Testis (tissue), 3 donors: Measurements from ENCODE around the gene CLIP4. TPM values are rescaled to one million over a fixed set of nuclear protein-coding genes. Genes with fewer than 3 reads are reported as not detected.

Experiments used
- DNase-seq: peaks from one replicate; pipeline ENCODE4 v3.0.0-alpha.2; 2019
- H3K27ac ChIP-seq, 2 donors: fragments of 200-600 bp; sonication (generic); one replicate each; pipeline ENCODE4 v1.5.1; 2019
- H3K27me3 ChIP-seq: fragments of 200-600 bp; sonication (generic); one replicate; pipeline ENCODE4 v1.5.1; 2019
- H3K36me3 ChIP-seq: fragments of 200-600 bp; sonication (generic); one replicate; pipeline ENCODE4 v1.5.1; 2017; ENCODE audit warnings: low read depth; ENCODE audit errors: missing control alignments
- H3K4me1 ChIP-seq: fragments of 200-600 bp; sonication (generic); one replicate; pipeline ENCODE4 v1.5.1; 2019
- H3K4me3 ChIP-seq, 2 donors: fragments of 200-600 bp; sonication (generic); one replicate each; pipeline ENCODE4 v1.5.1; 2017 to 2019
- H3K9me3 ChIP-seq: fragments of 200-600 bp; sonication (generic); one replicate; pipeline ENCODE4 v1.5.1; 2017
- POLR2A ChIP-seq: fragments of 450-650 bp; IDR thresholded peaks from one replicate; pipeline ENCODE4 v1.6.1; 2017; ENCODE audit warnings: antibody characterized with exemption, mild to moderate bottlenecking, moderate library complexity
- WGBS, 2 donors: methylation state at CpG; one replicate each; pipeline ENCODE4 v1.1.5; 2018; 5-methylcytosine and 5-hydroxymethylcytosine counted together
- intact Hi-C: fragments of 100-400 bp; cut with DNase I; formaldehyde crosslinking; loops from one replicate; pipeline ENCODE4 v1.15.1; 2023; ENCODE audit warnings: low total_unique reads
- polyA plus RNA-seq: library from polyadenylated mRNA; stranded (reverse); fragments of 350-450 nt; fragmentation: Illumina TruSeq; extraction: RNeasy Lipid Tissue Mini Kit (QIAGEN cat#74804); gene quantifications from one replicate; pipeline ENCODE4 v1.2.3, GENCODE V29; 2014; ENCODE audit warnings: low read depth, low replicate concordance; ENCODE audit not compliant: insufficient read depth
- total RNA-seq, 2 donors: library from RNA; depleted of rRNA; stranded (reverse); fragments of >200 nt; gene quantifications; one replicate each; pipeline ENCODE4 v1.2.3, GENCODE V29; 2016
- TF ChIP-seq, protein P1 (sequence below), 3 experiments: fragments of 450-650 bp in 2 of 3; fragments of 200-600 bp in 1 of 3; sonication (generic) in 1 of 3; IDR thresholded peaks; one replicate each; pipeline ENCODE4 v1.5.1; 2016 to 2019; ENCODE audit warnings: antibody characterized with exemption in 3 of 3, mild to moderate bottlenecking in 2 of 3, moderate library complexity in 1 of 3

CLIP4 gene
- total and polyA plus RNA-seq, 3 donors from 2014 or later: 38.2 to 54.3 (median 43.1) TPM

DNA sequence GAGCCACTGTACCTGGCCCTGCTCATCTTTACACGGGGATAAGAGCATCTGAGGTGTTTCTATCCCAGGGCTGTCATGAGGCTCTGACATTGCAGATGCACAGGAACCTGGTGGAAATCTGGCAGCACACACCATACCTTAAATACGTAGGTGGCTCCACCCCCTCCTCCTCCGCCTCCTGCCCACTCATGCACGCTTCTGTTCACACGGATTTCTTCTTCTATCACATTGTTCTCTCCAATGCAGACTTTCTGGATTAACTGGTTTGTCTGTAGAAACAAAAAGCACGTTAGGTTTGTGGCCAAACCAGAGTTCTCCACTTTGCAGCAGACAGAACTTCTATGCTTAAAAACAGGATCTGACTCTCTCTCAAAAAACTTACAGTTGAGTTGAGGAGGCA, 118.2 kb downstream of the CLIP4 start:
- Histone ChIP-seq H3K36me3 (no peaks in the 10 kb centered on the region), H3K4me1 (no peaks in the 10 kb centered on the region), H3K4me3 (no peak overlapping the region), H3K9me3 (no peaks in the 10 kb centered on the region), H3K27ac (no peak overlapping the region), H3K27me3 (no peaks in the 10 kb centered on the region)
- TF ChIP-seq, protein P1, sequence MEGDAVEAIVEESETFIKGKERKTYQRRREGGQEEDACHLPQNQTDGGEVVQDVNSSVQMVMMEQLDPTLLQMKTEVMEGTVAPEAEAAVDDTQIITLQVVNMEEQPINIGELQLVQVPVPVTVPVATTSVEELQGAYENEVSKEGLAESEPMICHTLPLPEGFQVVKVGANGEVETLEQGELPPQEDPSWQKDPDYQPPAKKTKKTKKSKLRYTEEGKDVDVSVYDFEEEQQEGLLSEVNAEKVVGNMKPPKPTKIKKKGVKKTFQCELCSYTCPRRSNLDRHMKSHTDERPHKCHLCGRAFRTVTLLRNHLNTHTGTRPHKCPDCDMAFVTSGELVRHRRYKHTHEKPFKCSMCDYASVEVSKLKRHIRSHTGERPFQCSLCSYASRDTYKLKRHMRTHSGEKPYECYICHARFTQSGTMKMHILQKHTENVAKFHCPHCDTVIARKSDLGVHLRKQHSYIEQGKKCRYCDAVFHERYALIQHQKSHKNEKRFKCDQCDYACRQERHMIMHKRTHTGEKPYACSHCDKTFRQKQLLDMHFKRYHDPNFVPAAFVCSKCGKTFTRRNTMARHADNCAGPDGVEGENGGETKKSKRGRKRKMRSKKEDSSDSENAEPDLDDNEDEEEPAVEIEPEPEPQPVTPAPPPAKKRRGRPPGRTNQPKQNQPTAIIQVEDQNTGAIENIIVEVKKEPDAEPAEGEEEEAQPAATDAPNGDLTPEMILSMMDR (IDR thresholded peaks at IDR 0.05): no peak
- TF ChIP-seq POLR2A: no peak
- DNase-seq: no peak
- WGBS, 2 donors: 62 to 80% methylated on average over 6 of the region's 6 CpGs
- intact Hi-C loops: no loop called here

DNA sequence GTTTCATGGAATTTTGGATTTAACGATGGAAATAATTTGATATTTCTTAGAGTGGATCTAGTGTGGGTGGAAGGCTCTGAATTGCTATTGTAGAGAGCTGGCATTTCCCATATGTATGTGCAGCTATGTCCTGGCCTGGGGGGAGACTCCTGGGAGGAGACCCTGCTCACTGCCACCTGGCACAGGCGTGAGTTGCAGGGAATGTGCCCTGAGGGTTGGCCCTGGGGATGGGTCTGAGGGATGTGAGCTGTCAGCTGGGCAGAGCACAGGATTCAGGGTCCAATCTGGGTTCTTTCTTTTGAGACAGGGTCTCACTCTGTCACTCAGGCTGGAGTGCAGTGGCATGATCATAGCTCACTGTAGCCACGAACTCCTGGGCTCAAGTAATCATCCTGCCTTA, 120.2 kb downstream of the CLIP4 start:
- Histone ChIP-seq H3K27ac (no peak overlapping the region), H3K27me3 (no peaks in the 10 kb centered on the region), H3K9me3 (no peaks in the 10 kb centered on the region), H3K36me3 (no peaks in the 10 kb centered on the region), H3K4me1 (no peaks in the 10 kb centered on the region), H3K4me3 (no peak overlapping the region)
- no peak for DNase-seq
- no peak for TF ChIP-seq POLR2A
- TF ChIP-seq, protein P1 (IDR thresholded peaks at IDR 0.05): no peak
- intact Hi-C loops: no loop called here
- 63 to 86% methylated on average over 3 of the region's 3 CpGs for WGBS, 2 donors

DNA sequence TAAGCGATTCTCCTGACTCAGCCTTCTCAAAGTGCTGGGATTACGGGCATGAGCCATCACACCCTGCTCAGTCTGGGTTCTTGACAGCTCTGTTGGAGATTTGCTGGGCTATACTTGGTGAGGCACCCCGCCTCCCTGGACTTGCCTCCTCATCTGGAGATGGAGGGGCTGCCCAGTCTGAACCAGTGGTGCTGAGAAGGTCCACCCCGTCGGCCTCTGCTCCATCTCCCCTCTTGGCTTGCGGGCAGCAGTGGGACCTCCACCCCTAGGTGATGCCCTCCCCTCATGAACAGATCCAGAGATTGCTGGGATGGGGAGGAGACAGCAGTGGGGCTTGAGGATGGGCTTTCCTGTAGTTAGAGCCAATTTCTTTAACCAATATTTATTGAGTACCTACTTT, 120.9 kb downstream of the CLIP4 start:
- H3K27ac ChIP-seq: no peak overlapping the region
- TF ChIP-seq, protein P1 (IDR thresholded peaks at IDR 0.05): no peak
- TF ChIP-seq POLR2A: no peak
- WGBS, 2 donors: 86 to 92% methylated on average over 5 to 6 of the region's 6 CpGs
- no peaks in the 10 kb centered on the region for H3K9me3 ChIP-seq
- H3K27me3 ChIP-seq: no peaks in the 10 kb centered on the region
- H3K4me3 ChIP-seq: no peak overlapping the region
- no peak for DNase-seq
- intact Hi-C loops: no loop called here
- no peaks in the 10 kb centered on the region for H3K4me1 ChIP-seq
- H3K36me3 ChIP-seq: no peaks in the 10 kb centered on the region

DNA sequence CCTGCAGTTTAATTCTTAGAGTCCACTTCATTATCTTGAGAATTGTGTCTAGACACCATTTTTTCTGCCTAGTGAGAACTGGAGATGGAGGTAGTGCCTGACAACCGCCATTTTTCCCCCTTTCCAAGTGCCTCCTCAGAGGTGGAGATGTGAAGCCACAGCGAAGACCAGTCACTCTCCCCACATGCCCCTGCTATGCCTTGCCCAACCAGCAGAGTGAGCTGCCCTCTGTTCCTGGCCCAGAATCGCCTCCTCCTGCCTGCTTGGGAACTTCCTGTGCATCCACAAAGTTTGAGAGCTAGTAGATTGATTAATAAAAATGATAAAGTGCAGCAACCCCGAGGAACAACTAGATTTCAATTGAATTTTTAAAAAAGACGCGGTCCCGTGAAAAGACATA, 123.3 kb downstream of the CLIP4 start:
- Histone ChIP-seq H3K27ac (no peak overlapping the region), H3K4me1 (no peaks in the 10 kb centered on the region), H3K27me3 (no peaks in the 10 kb centered on the region), H3K36me3 (no peaks in the 10 kb centered on the region), H3K9me3 (no peaks in the 10 kb centered on the region), H3K4me3 (no peak overlapping the region)
- 67 to 82% methylated on average over 7 of the region's 7 CpGs for WGBS, 2 donors
- intact Hi-C loops: no loop called here
- peak; percentile 25 for DNase-seq
- TF ChIP-seq, protein P1 (IDR thresholded peaks at IDR 0.05): peak in 2 of 3 experiments; percentile 20 to 42
- no peak for TF ChIP-seq POLR2A

Other genes with a start within 250 kb of the CLIP4 start
- 10 to 100 TPM; 11.1 to 13.4 TPM for gene TRMT61B, start 245.1 kb upstream of the CLIP4 start, total RNA-seq
- gene TRMT61B, start 245.1 kb upstream of the CLIP4 start, polyA plus RNA-seq: 14.6 TPM
- 10 to 100 TPM; 52.0 to 58.2 TPM for gene WDR43, start 220.7 kb upstream of the CLIP4 start, total RNA-seq
- gene WDR43, start 220.7 kb upstream of the CLIP4 start, polyA plus RNA-seq: 52.7 TPM
- 1 to 10 TPM; 2.1 to 3.5 TPM for gene TOGARAM2, start 134.1 kb upstream of the CLIP4 start, total RNA-seq
- gene TOGARAM2, start 134.1 kb upstream of the CLIP4 start, polyA plus RNA-seq: 5.2 TPM
- 1 to 10 TPM in 1 of 2 donors, under 1 TPM in 1; 0.06 to 1.0 TPM for gene PCARE, start 40.9 kb upstream of the CLIP4 start, total RNA-seq
- 0.76 TPM for gene PCARE, start 40.9 kb upstream of the CLIP4 start, polyA plus RNA-seq